ENCODE measurements around the gene ROM1.

DNA sequence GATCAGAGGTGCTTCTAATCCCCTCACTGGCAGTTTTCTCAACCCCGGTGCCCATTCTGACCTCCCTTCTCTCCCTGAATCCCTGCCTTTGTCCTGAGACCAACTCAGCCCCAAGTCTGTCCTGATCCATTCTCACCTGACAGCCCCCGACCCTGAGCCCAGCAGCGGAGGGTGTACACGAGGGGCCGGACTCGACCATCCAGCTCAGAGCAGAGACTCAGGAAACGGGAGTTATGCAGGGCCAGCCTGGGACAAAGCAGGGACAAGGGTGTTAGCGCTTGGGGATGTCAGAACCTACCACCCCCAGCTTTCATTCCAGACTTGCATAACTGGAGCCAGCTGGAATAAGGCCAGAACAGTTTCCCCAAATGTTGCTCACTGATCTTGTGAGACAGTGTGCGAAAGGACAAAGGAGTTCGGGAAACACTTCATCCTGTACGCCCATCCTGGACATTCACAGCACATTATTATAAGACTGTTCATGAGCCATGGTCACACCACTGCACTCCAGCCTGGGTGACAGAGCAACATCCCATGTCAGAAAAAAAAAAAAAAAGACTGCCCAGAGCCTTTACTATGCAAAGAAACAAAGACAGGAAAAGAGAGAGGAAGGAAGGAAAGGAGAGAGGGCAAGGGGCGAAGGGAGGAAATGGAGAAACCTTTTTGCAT, 35.9 kb upstream of the ROM1 start:
- TF ChIP-seq FOXP1 (CRISPR knock-in tag; IDR thresholded peaks at IDR 0.05; ENCODE audit: borderline replicate concordance) = no peak
- TF ChIP-seq CBFB (CRISPR knock-in tag; IDR thresholded peaks at IDR 0.05; ENCODE audit: low read depth) = no peak
- TF ChIP-seq, protein P1, sequence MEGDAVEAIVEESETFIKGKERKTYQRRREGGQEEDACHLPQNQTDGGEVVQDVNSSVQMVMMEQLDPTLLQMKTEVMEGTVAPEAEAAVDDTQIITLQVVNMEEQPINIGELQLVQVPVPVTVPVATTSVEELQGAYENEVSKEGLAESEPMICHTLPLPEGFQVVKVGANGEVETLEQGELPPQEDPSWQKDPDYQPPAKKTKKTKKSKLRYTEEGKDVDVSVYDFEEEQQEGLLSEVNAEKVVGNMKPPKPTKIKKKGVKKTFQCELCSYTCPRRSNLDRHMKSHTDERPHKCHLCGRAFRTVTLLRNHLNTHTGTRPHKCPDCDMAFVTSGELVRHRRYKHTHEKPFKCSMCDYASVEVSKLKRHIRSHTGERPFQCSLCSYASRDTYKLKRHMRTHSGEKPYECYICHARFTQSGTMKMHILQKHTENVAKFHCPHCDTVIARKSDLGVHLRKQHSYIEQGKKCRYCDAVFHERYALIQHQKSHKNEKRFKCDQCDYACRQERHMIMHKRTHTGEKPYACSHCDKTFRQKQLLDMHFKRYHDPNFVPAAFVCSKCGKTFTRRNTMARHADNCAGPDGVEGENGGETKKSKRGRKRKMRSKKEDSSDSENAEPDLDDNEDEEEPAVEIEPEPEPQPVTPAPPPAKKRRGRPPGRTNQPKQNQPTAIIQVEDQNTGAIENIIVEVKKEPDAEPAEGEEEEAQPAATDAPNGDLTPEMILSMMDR (IDR thresholded peaks at IDR 0.05) = no peak
- TF ChIP-seq, protein P2, sequence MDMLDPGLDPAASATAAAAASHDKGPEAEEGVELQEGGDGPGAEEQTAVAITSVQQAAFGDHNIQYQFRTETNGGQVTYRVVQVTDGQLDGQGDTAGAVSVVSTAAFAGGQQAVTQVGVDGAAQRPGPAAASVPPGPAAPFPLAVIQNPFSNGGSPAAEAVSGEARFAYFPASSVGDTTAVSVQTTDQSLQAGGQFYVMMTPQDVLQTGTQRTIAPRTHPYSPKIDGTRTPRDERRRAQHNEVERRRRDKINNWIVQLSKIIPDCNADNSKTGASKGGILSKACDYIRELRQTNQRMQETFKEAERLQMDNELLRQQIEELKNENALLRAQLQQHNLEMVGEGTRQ (CRISPR knock-in tag; IDR thresholded peaks at IDR 0.05) = no peak
- TF ChIP-seq, protein P3, sequence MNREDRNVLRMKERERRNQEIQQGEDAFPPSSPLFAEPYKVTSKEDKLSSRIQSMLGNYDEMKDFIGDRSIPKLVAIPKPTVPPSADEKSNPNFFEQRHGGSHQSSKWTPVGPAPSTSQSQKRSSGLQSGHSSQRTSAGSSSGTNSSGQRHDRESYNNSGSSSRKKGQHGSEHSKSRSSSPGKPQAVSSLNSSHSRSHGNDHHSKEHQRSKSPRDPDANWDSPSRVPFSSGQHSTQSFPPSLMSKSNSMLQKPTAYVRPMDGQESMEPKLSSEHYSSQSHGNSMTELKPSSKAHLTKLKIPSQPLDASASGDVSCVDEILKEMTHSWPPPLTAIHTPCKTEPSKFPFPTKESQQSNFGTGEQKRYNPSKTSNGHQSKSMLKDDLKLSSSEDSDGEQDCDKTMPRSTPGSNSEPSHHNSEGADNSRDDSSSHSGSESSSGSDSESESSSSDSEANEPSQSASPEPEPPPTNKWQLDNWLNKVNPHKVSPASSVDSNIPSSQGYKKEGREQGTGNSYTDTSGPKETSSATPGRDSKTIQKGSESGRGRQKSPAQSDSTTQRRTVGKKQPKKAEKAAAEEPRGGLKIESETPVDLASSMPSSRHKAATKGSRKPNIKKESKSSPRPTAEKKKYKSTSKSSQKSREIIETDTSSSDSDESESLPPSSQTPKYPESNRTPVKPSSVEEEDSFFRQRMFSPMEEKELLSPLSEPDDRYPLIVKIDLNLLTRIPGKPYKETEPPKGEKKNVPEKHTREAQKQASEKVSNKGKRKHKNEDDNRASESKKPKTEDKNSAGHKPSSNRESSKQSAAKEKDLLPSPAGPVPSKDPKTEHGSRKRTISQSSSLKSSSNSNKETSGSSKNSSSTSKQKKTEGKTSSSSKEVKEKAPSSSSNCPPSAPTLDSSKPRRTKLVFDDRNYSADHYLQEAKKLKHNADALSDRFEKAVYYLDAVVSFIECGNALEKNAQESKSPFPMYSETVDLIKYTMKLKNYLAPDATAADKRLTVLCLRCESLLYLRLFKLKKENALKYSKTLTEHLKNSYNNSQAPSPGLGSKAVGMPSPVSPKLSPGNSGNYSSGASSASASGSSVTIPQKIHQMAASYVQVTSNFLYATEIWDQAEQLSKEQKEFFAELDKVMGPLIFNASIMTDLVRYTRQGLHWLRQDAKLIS (CRISPR knock-in tag; IDR thresholded peaks at IDR 0.05; ENCODE audit: borderline replicate concordance) = no peak
- TF ChIP-seq, protein P4, sequence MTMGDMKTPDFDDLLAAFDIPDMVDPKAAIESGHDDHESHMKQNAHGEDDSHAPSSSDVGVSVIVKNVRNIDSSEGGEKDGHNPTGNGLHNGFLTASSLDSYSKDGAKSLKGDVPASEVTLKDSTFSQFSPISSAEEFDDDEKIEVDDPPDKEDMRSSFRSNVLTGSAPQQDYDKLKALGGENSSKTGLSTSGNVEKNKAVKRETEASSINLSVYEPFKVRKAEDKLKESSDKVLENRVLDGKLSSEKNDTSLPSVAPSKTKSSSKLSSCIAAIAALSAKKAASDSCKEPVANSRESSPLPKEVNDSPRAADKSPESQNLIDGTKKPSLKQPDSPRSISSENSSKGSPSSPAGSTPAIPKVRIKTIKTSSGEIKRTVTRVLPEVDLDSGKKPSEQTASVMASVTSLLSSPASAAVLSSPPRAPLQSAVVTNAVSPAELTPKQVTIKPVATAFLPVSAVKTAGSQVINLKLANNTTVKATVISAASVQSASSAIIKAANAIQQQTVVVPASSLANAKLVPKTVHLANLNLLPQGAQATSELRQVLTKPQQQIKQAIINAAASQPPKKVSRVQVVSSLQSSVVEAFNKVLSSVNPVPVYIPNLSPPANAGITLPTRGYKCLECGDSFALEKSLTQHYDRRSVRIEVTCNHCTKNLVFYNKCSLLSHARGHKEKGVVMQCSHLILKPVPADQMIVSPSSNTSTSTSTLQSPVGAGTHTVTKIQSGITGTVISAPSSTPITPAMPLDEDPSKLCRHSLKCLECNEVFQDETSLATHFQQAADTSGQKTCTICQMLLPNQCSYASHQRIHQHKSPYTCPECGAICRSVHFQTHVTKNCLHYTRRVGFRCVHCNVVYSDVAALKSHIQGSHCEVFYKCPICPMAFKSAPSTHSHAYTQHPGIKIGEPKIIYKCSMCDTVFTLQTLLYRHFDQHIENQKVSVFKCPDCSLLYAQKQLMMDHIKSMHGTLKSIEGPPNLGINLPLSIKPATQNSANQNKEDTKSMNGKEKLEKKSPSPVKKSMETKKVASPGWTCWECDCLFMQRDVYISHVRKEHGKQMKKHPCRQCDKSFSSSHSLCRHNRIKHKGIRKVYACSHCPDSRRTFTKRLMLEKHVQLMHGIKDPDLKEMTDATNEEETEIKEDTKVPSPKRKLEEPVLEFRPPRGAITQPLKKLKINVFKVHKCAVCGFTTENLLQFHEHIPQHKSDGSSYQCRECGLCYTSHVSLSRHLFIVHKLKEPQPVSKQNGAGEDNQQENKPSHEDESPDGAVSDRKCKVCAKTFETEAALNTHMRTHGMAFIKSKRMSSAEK (CRISPR knock-in tag; IDR thresholded peaks at IDR 0.05; ENCODE audit: borderline replicate concordance) = no peak
- TF ChIP-seq ZNF396 (CRISPR knock-in tag; IDR thresholded peaks at IDR 0.05; ENCODE audit: borderline replicate concordance) = no peak
- no peak for TF ChIP-seq JAZF1 (CRISPR knock-in tag; IDR thresholded peaks at IDR 0.05)
- no peak for TF ChIP-seq ATF1 (CRISPR knock-in tag; IDR thresholded peaks at IDR 0.05)
- TF ChIP-seq ESRRA (CRISPR knock-in tag; IDR thresholded peaks at IDR 0.05; ENCODE audit: borderline replicate concordance) = no peak
- no peak for TF ChIP-seq ELF4 (CRISPR knock-in tag; IDR thresholded peaks at IDR 0.05; ENCODE audit: low read depth)

Data from WTC11 (cell line).